ENCODE results near the gene GMDS. TPM values are rescaled to one million over a fixed set of nuclear protein-coding genes. Genes with fewer than 3 reads are reported as not detected.

GMDS gene
- polyA plus RNA-seq, 1 donor (not counting 4 experiments of a cell fraction or from before 2014, with no cell fraction given) = 22.1 TPM

GRCh38 chr6:1652842-1653241, 592.6 kb downstream of the GMDS start:
- no peaks in the 10 kb centered on the region for H3K79me2 ChIP-seq (ENCODE audit: control insufficient read depth, insufficient read depth, low read length)
- no peaks in the 10 kb centered on the region for H3K4me1 ChIP-seq (ENCODE audit: control insufficient read depth, extremely low read depth, insufficient read depth, low read length)
- no peak overlapping the region for H3K9ac ChIP-seq (ENCODE audit: control insufficient read depth, extremely low read depth, insufficient read depth, low read length)
- H3K27me3 ChIP-seq (ENCODE audit: control insufficient read depth, extremely low read depth, insufficient read depth, low read length) = no peaks in the 10 kb centered on the region
- H2AFZ ChIP-seq (ENCODE audit: control insufficient read depth, low read length) = no peak overlapping the region
- DNase-seq (ENCODE audit: low read depth, low spot score) (no peak), FAIRE-seq (no peak)
- dilution Hi-C loops (cut with MboI; ENCODE audit: extremely low pct_ligation_motif_present, low sequenced_read_pairs) = no loop called here
- no peaks in the 10 kb centered on the region for H4K20me1 ChIP-seq (ENCODE audit: control insufficient read depth, extremely low read depth, insufficient read depth, low read length)
- no peak overlapping the region for H3K4me2 ChIP-seq (ENCODE audit: control insufficient read depth, extremely low read depth, insufficient read depth, low read depth, low read length)
- TF ChIP-seq, protein P1, sequence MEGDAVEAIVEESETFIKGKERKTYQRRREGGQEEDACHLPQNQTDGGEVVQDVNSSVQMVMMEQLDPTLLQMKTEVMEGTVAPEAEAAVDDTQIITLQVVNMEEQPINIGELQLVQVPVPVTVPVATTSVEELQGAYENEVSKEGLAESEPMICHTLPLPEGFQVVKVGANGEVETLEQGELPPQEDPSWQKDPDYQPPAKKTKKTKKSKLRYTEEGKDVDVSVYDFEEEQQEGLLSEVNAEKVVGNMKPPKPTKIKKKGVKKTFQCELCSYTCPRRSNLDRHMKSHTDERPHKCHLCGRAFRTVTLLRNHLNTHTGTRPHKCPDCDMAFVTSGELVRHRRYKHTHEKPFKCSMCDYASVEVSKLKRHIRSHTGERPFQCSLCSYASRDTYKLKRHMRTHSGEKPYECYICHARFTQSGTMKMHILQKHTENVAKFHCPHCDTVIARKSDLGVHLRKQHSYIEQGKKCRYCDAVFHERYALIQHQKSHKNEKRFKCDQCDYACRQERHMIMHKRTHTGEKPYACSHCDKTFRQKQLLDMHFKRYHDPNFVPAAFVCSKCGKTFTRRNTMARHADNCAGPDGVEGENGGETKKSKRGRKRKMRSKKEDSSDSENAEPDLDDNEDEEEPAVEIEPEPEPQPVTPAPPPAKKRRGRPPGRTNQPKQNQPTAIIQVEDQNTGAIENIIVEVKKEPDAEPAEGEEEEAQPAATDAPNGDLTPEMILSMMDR (optimal IDR thresholded peaks at IDR 0.05 in 1 of 3, IDR thresholded peaks at IDR 0.05 in 1 of 3, conservative IDR thresholded peaks at IDR 0.05 in 1 of 3; ENCODE audit: extremely low read depth in 1 of 3, insufficient read depth in 2 of 3, low read length in 3 of 3) = no peak
- TF ChIP-seq EZH2 (IDR thresholded peaks at IDR 0.05; ENCODE audit: low read length) = no peak
- H3K36me3 ChIP-seq (ENCODE audit: control insufficient read depth in 2 of 2, extremely low read depth in 1 of 2, insufficient read depth in 2 of 2, low read length in 2 of 2) = no peaks in the 10 kb centered on the region
- H3K4me3 ChIP-seq (ENCODE audit: control insufficient read depth in 2 of 3, extremely low read depth in 1 of 3, insufficient read depth in 2 of 3, low read depth in 1 of 3, low read length in 3 of 3) = no peak overlapping the region
- no peaks in the 10 kb centered on the region for H3K9me1 ChIP-seq (ENCODE audit: control insufficient read depth, extremely low read depth, insufficient read depth, low read length)
- no peaks in the 10 kb centered on the region for H3K9me3 ChIP-seq (ENCODE audit: control insufficient read depth, low read depth, low read length)
- no peak overlapping the region for H3K27ac ChIP-seq (ENCODE audit: control insufficient read depth, insufficient read depth, low read length)

DNA sequence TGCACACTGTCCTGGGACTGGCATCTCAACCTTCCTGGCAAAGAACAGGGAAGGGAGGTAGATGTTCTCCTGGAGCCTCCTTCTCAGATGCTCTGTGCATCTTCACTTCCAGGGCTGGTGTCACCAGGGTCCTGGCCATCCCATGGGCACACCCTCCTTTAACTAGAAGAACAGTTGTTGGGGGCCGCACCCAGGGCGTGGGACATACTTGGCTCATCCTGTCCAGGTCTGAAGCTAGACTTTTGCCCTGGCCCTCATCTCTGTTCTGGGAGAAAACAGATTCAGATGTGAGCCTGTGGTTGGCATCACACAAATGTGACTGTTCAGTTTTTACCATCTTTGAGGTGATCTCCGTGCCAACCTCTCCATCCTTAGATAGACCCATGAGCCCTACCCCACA, 594.0 kb downstream of the GMDS start:
- H3K27me3 ChIP-seq (ENCODE audit: control insufficient read depth, extremely low read depth, insufficient read depth, low read length) = no peaks in the 10 kb centered on the region
- no peaks in the 10 kb centered on the region for H4K20me1 ChIP-seq (ENCODE audit: control insufficient read depth, extremely low read depth, insufficient read depth, low read length)
- DNase-seq (ENCODE audit: low read depth, low spot score) = no peak
- H3K27ac ChIP-seq (ENCODE audit: control insufficient read depth, insufficient read depth, low read length) = no peak overlapping the region
- dilution Hi-C loops (cut with MboI; ENCODE audit: extremely low pct_ligation_motif_present, low sequenced_read_pairs) = no loop called here
- no peak overlapping the region for H2AFZ ChIP-seq (ENCODE audit: control insufficient read depth, low read length)
- peaks cover under 1% of the 10 kb centered on the region for H3K4me1 ChIP-seq (ENCODE audit: control insufficient read depth, extremely low read depth, insufficient read depth, low read length)
- no peak overlapping the region for H3K4me3 ChIP-seq (ENCODE audit: control insufficient read depth in 2 of 3, extremely low read depth in 1 of 3, insufficient read depth in 2 of 3, low read depth in 1 of 3, low read length in 3 of 3)
- no peak for TF ChIP-seq EZH2 (IDR thresholded peaks at IDR 0.05; ENCODE audit: low read length)
- TF ChIP-seq, protein P1 (optimal IDR thresholded peaks at IDR 0.05 in 1 of 3, IDR thresholded peaks at IDR 0.05 in 1 of 3, conservative IDR thresholded peaks at IDR 0.05 in 1 of 3; ENCODE audit: extremely low read depth in 1 of 3, insufficient read depth in 2 of 3, low read length in 3 of 3) = no peak
- H3K9me3 ChIP-seq (ENCODE audit: control insufficient read depth, low read depth, low read length) = no peaks in the 10 kb centered on the region
- no peak overlapping the region for H3K4me2 ChIP-seq (ENCODE audit: control insufficient read depth, extremely low read depth, insufficient read depth, low read depth, low read length)
- H3K9ac ChIP-seq (ENCODE audit: control insufficient read depth, extremely low read depth, insufficient read depth, low read length) = no peak overlapping the region
- no peak for FAIRE-seq
- H3K79me2 ChIP-seq (ENCODE audit: control insufficient read depth, insufficient read depth, low read length) = no peaks in the 10 kb centered on the region
- no peaks in the 10 kb centered on the region for H3K9me1 ChIP-seq (ENCODE audit: control insufficient read depth, extremely low read depth, insufficient read depth, low read length)
- no peaks in the 10 kb centered on the region for H3K36me3 ChIP-seq (ENCODE audit: control insufficient read depth in 2 of 2, extremely low read depth in 1 of 2, insufficient read depth in 2 of 2, low read length in 2 of 2)

Measured in keratinocyte (primary cell).